ENCODE measurements around the gene TMIGD1.

- TF ChIP-seq CTCF (IDR thresholded peaks at IDR 0.05), result no peak
- TF ChIP-seq POLR2A (IDR thresholded peaks at IDR 0.05), result no peak
Observed at GRCh38 chr17:30344283-30345088, 10.6 kb upstream of the TMIGD1 start.

Measured in thyroid gland (tissue), 4 donors.